LNCaP clone FGC (cell line): ENCODE results near the gene GRIA2.

ENCODE experiments used
- DNase-seq: peaks from one replicate; pipeline ENCODE4 v3.0.0-alpha.2; 2011; ENCODE audit warnings: low read depth
- H3K4me3 ChIP-seq: 2 replicates; pipeline ENCODE4 v1.5.1; 2011; ENCODE audit warnings: mild to moderate bottlenecking, low read depth, low read length, control low read depth
- CTCF ChIP-seq: IDR thresholded peaks from 2 replicates; pipeline ENCODE4 v1.5.1; 2012; ENCODE audit warnings: mild to moderate bottlenecking; ENCODE audit not compliant: control insufficient read depth, insufficient read depth; ENCODE audit errors: extremely low read depth

Gene GRIA2

GRCh38 chr4:157327666-157328065 is 107.1 kb downstream of the GRIA2 start:
- TF ChIP-seq CTCF, result no peak
- no peak for DNase-seq

GRCh38 chr4:157357887-157358286 is 137.4 kb downstream of the GRIA2 start:
- no peak overlapping the region for H3K4me3 ChIP-seq
- TF ChIP-seq CTCF, result no peak
- DNase-seq, result no peak

More at GRCh38 chr4:157327666-157328065, 107.1 kb downstream of the GRIA2 start:
- no peak overlapping the region for H3K4me3 ChIP-seq

GRCh38 chr4:157358439-157358838 is 137.9 kb downstream of the GRIA2 start:
- TF ChIP-seq CTCF, result no peak
- DNase-seq, result no peak
- H3K4me3 ChIP-seq, result no peak overlapping the region

- no peak for TF ChIP-seq CTCF
- DNase-seq, result no peak
Observed at GRCh38 chr4:157358851-157359250, 138.3 kb downstream of the GRIA2 start.

GRCh38 chr4:157363360-157363759 is 142.8 kb downstream of the GRIA2 start:
- no peak overlapping the region for H3K4me3 ChIP-seq
- DNase-seq, result no peak
- TF ChIP-seq CTCF, result no peak

More at GRCh38 chr4:157358851-157359250, 138.3 kb downstream of the GRIA2 start:
- no peak overlapping the region for H3K4me3 ChIP-seq

- H3K4me3 ChIP-seq, result no peak overlapping the region
- no peak for TF ChIP-seq CTCF
- no peak for DNase-seq
Observed at GRCh38 chr4:157372154-157372553, 151.6 kb downstream of the GRIA2 start.

- no peak overlapping the region for H3K4me3 ChIP-seq
- no peak for TF ChIP-seq CTCF
- DNase-seq, result no peak
Observed at GRCh38 chr4:157372567-157372966, 152.0 kb downstream of the GRIA2 start.
